Mesothelial cell of epicardium (in vitro differentiated cells): ENCODE data around the gene KXD1. TPM values are rescaled to one million over a fixed set of nuclear protein-coding genes. Genes with fewer than 3 reads are reported as not detected.
"Not testable (repeated sequence)": the region's sequence is repeated elsewhere in the genome, so short reads cannot be mapped to it uniquely, and the experiment has no call there.

Source experiments
- DNase-seq, 2 experiments: peaks; one replicate each; pipeline ENCODE4 v3.0.0; 2021; ENCODE audit warnings: low spot score in 2 of 2; ENCODE audit not compliant: unreplicated experiment in 2 of 2
- H3K27ac Mint-ChIP-seq: 2 replicates; pipeline ENCODE4 v1.8.0; 2021; ENCODE audit warnings: mixed read lengths
- H3K27me3 Mint-ChIP-seq: 2 replicates; pipeline ENCODE4 v1.8.0; 2021; ENCODE audit warnings: low read depth, mixed read lengths
- H3K36me3 Mint-ChIP-seq: 2 replicates; pipeline ENCODE4 v1.8.0; 2021; ENCODE audit warnings: mixed read lengths
- H3K4me1 Mint-ChIP-seq: 2 replicates; pipeline ENCODE4 v1.8.0; 2021; ENCODE audit warnings: mixed read lengths
- H3K4me3 Mint-ChIP-seq: 2 replicates; pipeline ENCODE4 v1.8.0; 2021; ENCODE audit warnings: mild to moderate bottlenecking, moderate library complexity, mixed read lengths
- H3K9me3 Mint-ChIP-seq: 2 replicates; pipeline ENCODE4 v1.8.0; 2021; ENCODE audit warnings: mixed read lengths
- CTCF ChIP-seq: fragments of 200-600 bp; sonication (generic); IDR thresholded peaks from one replicate; pipeline ENCODE4 v1.5.0; 2021; ENCODE audit warnings: antibody characterized with exemption; ENCODE audit not compliant: unreplicated experiment
- total RNA-seq: library from RNA; stranded (reverse); gene quantifications from 3 replicates; pipeline ENCODE4 v1.2.1, GENCODE V29; 2021

The KXD1 gene
- total RNA-seq, 1 donor from 2014 or later: 80.3 TPM

- Mint-ChIP-seq H3K36me3 (peaks cover 2% of the 10 kb centered on the region), H3K9me3 (no peaks in the 10 kb centered on the region), H3K27me3 (peaks cover 9% of the 10 kb centered on the region), H3K4me1 (peaks cover 32% of the 10 kb centered on the region), H3K4me3 (peak overlapping the region; percentile 73), H3K27ac (peak overlapping the region; percentile 88)
- peak; percentile 65 to 83 for DNase-seq
- peak; percentile 64 for TF ChIP-seq CTCF
Observed at GRCh38 chr19:18590273-18591272, 32.9 kb downstream of the KXD1 start.

- Mint-ChIP-seq H3K4me3 (no peak overlapping the region), H3K27ac (no peak overlapping the region), H3K9me3 (no peaks in the 10 kb centered on the region), H3K4me1 (peaks cover 33% of the 10 kb centered on the region), H3K36me3 (peaks cover 2% of the 10 kb centered on the region), H3K27me3 (peaks cover 14% of the 10 kb centered on the region)
- no peak for DNase-seq
- no peak for TF ChIP-seq CTCF
Observed at GRCh38 chr19:18591735-18592385, 34.2 kb downstream of the KXD1 start.

GRCh38 chr19:18592732-18593131 is 35.1 kb downstream of the KXD1 start:
- H3K27me3 Mint-ChIP-seq: peaks cover 17% of the 10 kb centered on the region
- H3K27ac Mint-ChIP-seq, H3K36me3 Mint-ChIP-seq, DNase-seq, H3K9me3 Mint-ChIP-seq, H3K4me3 Mint-ChIP-seq: not testable (repeated sequence)
- H3K4me1 Mint-ChIP-seq: peaks cover 34% of the 10 kb centered on the region

- TF ChIP-seq CTCF: no peak
- Mint-ChIP-seq H3K27me3 (peaks cover 21% of the 10 kb centered on the region), H3K9me3 (no peaks in the 10 kb centered on the region), H3K4me3 (peak overlapping the region; percentile 56), H3K4me1 (peaks cover 28% of the 10 kb centered on the region), H3K36me3 (peaks cover 2% of the 10 kb centered on the region), H3K27ac (no peak overlapping the region)
- no peak for DNase-seq
Observed at GRCh38 chr19:18593367-18594095, 35.9 kb downstream of the KXD1 start.

- H3K9me3 Mint-ChIP-seq: no peaks in the 10 kb centered on the region
- H3K27me3 Mint-ChIP-seq: peaks cover 28% of the 10 kb centered on the region
- H3K4me3 Mint-ChIP-seq: peak overlapping the region; percentile 55
- no peak overlapping the region for H3K27ac Mint-ChIP-seq
- TF ChIP-seq CTCF: peak; percentile 87
- H3K36me3 Mint-ChIP-seq: peaks cover 2% of the 10 kb centered on the region
- peak; percentile 82 to 93 for DNase-seq
- H3K4me1 Mint-ChIP-seq: peaks cover 28% of the 10 kb centered on the region
Observed at GRCh38 chr19:18594096-18594823, 36.6 kb downstream of the KXD1 start.
